ENCODE data around the gene RNU11.
"Not testable (repeated sequence)": the region's sequence is repeated elsewhere in the genome, so short reads cannot be mapped to it uniquely, and the experiment has no call there.

The RNU11 gene

DNA sequence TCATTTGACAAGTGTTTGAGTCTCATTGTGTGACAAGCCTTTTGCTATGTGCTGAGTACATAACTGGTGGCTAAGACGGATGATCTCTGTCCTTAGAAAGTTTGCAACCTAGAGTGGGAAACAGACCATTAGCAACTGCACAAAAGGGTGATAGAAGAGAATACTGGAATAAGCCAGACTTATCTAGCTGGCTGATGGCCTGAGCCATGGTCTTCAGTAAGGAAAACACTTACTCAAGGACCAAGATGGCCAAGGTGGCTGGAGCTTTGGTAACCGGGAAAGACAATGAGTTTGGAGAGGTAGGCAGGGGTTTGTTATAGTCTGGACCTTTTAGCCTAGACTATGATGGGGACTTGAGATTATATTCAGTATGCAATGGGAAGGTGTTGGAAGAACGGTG is 3.9 kb upstream of the RNU11 start:
- FAIRE-seq, result no peak
- TF ChIP-seq, protein P1, sequence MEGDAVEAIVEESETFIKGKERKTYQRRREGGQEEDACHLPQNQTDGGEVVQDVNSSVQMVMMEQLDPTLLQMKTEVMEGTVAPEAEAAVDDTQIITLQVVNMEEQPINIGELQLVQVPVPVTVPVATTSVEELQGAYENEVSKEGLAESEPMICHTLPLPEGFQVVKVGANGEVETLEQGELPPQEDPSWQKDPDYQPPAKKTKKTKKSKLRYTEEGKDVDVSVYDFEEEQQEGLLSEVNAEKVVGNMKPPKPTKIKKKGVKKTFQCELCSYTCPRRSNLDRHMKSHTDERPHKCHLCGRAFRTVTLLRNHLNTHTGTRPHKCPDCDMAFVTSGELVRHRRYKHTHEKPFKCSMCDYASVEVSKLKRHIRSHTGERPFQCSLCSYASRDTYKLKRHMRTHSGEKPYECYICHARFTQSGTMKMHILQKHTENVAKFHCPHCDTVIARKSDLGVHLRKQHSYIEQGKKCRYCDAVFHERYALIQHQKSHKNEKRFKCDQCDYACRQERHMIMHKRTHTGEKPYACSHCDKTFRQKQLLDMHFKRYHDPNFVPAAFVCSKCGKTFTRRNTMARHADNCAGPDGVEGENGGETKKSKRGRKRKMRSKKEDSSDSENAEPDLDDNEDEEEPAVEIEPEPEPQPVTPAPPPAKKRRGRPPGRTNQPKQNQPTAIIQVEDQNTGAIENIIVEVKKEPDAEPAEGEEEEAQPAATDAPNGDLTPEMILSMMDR (IDR thresholded peaks at IDR 0.05; ENCODE audit: insufficient read depth, missing control alignments), result no peak
- DNase-seq (ENCODE audit: insufficient read length, low spot score), result no peak

DNA sequence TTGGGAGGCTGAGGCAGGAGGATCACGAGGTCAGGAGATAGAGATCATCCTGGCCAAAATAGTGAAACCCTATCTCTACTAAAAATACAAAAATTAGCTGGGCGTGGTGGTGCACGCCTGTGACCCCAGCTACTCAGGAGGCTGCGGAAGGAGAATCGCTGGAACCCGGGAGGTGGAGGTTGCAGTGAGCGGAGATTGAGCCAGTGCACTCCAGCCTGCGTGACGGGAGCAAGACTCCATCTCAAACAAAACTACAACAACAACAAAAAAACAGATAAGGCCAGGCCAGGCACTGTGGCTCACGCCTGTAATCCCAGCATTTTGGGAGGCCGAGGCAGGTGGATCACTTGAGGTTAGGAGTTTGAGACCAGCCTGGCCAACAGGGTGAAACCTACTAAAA is 3.0 kb upstream of the RNU11 start:
- not testable (repeated sequence) for DNase-seq (ENCODE audit: insufficient read length, low spot score); FAIRE-seq

DNA sequence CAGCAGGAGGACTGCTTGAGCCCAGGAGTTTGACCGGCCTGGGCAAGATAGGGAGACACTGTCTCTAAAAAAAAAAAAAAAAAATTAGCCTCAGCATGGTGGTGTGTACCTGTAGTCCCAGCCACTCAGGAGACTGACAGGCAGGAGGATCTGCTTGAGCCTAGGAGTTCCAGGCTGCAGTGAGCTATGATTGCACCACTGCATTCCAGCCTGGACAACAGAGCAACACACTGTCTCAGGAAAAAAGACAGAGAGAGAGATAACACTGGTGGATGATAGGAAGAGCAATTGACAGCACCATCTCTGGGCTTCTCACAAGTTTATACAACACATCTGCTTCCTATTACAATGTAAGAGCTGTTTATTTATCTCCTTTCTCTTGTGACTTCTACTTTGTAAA is 2.4 kb upstream of the RNU11 start:
- DNase-seq (ENCODE audit: insufficient read length, low spot score) (no peak), FAIRE-seq (no peak)
- TF ChIP-seq, protein P1 (IDR thresholded peaks at IDR 0.05; ENCODE audit: insufficient read depth, missing control alignments), result no peak

DNA sequence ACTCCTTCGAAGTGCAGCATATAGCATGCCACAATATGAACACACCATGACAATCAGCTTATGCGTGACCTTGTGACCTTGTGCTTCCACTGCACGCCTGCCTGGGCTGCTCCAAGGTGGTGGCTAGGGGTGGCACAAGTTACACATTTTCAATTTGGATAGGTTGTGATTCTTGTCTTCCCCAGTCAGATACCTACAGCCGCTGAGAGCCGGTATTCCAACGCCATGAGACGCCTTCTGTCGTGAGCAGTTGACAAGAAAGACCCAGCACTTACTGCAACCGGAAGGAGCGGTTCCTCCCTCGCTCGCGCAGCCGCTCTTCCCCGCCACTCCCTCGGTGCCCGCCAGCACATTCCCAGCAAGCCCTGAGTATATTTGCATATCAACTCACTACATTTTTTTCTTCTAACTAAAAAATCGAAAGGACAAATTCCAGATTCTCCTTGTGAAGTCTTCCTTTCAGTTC is 359 bp upstream of the RNU11 start:
- TF ChIP-seq, protein P1 (IDR thresholded peaks at IDR 0.05; ENCODE audit: insufficient read depth, missing control alignments), result no peak
- DNase-seq (ENCODE audit: insufficient read length, low spot score) (peak; percentile 77), FAIRE-seq (no peak)

DNA sequence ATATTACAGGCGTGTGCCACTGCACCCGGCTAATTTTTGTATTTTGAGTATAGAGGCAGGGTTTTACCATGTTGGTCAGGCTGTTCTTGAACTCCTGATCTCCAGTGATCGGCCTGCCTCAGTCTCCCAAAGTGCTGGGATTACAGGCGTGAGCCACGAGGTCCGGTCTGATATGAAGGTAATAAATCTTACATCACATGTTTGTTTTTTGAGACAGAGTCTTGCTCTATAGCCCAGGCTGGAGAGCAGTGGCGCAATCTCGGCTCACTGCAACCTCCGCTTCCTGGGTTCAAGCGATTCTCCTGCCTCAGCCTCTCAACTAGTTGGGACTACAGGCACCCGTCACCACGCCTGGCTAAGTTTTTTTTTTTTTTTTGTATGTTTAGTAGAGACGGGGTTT is 4.7 kb downstream of the RNU11 start:
- not testable (repeated sequence) for FAIRE-seq; DNase-seq (ENCODE audit: insufficient read length, low spot score)

DNA sequence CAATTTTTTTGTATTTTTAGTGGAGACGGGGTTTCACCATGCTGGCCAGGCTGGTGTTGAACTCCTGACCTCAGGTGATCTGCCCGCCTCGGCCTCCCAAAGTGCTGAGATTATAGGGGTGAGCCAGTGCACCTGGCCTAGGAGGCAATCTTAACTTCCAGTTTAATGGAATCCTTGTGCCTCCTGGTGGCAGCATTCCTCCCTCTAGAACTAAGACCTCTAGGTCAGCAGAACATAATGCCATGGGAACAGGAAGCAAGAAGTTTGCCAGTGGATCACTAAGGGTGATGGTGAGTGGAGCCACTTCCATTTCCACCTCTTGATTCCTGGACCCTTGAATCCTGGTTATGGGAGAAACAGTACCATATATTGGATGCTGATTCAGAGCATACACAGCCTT is 5.5 kb downstream of the RNU11 start:
- DNase-seq (ENCODE audit: insufficient read length, low spot score); FAIRE-seq: not testable (repeated sequence)

DNA sequence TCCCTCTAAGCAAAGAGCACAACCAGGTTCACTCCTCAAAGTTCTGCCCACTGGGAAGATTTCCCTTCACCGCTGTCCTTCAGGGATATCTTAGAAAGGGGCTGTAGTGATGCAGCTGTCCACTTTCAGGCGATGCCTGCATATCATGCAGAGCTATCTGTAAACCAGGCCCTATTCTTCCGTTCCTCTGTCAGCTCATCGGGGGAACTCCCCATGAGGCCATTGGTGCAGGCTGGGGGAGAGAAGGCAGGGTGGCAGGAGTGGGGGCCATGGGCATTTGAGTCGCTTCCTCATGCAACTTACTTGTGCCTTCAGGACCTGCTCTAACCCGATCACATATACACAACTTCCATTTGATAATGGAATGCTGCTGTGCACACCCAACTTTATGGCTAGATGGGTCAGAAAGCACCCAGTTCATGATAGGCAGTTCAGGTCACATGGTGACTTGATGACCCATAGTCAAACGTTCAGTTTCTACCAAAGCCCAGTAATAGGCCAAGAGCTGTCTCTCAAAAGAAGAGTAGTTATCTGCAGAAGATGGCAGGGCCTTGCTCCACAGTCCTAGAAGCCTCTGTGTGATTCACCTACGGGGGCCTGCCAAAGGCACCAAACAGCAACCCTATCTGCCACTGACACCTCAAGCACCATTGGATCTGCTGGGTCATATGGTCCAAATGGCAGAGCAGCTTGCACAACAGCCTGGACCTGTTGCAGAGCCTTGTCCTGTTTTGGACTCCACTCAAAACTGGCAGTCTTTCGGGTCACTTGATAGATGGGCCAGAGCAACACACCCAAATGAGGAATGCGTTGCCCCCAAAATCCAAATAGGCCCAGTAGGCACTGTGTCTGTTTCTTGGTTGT is 7.3 kb downstream of the RNU11 start:
- not testable (repeated sequence) for DNase-seq (ENCODE audit: insufficient read length, low spot score); FAIRE-seq

More for the DNA sequence above, 5.5 kb downstream of the RNU11 start:
- TF ChIP-seq, protein P1 (IDR thresholded peaks at IDR 0.05; ENCODE audit: insufficient read depth, missing control alignments), result peak; percentile 45

DNA sequence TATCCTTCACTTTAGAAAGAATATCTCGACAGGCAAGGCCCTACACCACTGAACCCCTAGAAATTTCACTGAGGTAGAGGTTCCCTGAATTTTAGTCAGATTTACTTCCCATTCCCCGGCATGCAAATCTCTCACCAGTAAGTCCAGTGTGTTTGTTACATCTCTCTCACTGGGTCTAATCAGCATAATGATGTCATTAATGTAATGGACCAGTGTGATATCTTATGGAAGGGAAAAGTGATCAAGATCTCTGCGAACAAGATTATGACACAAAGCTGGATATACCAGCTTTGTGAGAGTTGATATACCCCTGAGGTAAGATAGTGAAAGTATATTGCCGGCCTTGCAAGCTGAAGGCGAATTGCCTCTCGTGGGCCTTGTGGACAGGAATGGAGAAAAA is 7.9 kb downstream of the RNU11 start:
- no peak for DNase-seq (ENCODE audit: insufficient read length, low spot score)
- no peak for FAIRE-seq
- TF ChIP-seq, protein P1 (IDR thresholded peaks at IDR 0.05; ENCODE audit: insufficient read depth, missing control alignments), result no peak

All from D721Med (cell line).